ENCODE measurements around the gene CHD9. TPM values are rescaled to one million over a fixed set of nuclear protein-coding genes. Genes with fewer than 3 reads are reported as not detected.

Gene CHD9
- polyA plus RNA-seq, 2 donors = 9.2 to 11.1 TPM

DNA sequence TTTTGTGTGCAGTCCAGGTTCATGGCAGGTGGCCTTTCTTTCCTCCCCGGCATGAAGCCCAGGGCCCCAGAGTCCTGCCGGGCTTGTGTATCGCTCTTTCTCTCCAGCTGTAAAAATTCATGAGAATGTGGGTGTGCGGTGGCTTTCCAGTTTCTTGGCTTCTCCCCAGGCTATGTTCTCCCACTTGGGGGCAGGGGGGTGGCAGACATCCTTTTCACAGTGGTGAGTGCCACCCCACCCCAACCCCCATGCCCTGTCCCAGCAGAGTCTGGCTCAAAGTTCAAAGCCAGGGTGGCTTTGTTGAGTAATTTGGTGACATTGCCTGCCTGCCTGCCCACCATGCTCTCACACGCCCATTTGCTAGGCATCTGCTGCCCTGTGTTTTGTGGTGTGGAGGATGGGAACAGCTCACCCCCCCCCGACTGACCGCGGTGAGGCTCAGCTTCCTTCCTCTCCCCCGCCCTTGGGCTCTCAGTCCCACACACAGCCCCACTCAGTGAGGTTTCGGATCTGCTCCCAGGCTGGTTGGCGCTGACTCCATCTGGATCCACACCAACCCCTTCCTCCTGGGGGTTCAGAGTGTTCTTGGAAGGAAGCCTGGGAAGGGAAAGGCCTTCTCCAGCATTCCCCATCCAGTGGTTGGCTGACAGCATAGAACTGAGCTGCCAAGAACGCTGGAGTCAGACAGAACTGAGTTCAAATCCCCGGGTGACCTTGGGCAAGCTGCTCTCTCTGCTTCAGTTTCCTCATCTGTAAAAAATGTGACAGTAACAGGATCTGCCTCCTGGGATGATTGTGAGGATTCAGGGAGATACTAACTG lies 36.0 kb downstream of the CHD9 start:
- Histone ChIP-seq H3K4me3 (ENCODE audit: low read depth in 1 of 2, low read length in 2 of 2) (no peak overlapping the region), H3K4me1 (ENCODE audit: control insufficient read depth in 2 of 2, insufficient read depth in 2 of 2, low read length in 1 of 2) (peaks cover 9 to 37% of the 10 kb centered on the region in 2 donors), H3K36me3 (ENCODE audit: control insufficient read depth in 2 of 2, insufficient read depth in 2 of 2, low read length in 1 of 2) (no peaks in the 10 kb centered on the region), H3K9me3 (ENCODE audit: control insufficient read depth in 2 of 2, insufficient read depth in 1 of 2, low read depth in 1 of 2, low read length in 1 of 2) (no peaks in the 10 kb centered on the region), H3K27me3 (ENCODE audit: control insufficient read depth in 1 of 2, insufficient read depth in 2 of 2, low read length in 2 of 2) (no peaks in the 10 kb centered on the region), H3K27ac (ENCODE audit: low read depth in 2 of 2, low read length in 1 of 2) (peak overlapping the region; percentile 67 to 91)
- WGBS, 2 donors = 7 to 27% methylated on average over 13 of the region's 13 CpGs

DNA sequence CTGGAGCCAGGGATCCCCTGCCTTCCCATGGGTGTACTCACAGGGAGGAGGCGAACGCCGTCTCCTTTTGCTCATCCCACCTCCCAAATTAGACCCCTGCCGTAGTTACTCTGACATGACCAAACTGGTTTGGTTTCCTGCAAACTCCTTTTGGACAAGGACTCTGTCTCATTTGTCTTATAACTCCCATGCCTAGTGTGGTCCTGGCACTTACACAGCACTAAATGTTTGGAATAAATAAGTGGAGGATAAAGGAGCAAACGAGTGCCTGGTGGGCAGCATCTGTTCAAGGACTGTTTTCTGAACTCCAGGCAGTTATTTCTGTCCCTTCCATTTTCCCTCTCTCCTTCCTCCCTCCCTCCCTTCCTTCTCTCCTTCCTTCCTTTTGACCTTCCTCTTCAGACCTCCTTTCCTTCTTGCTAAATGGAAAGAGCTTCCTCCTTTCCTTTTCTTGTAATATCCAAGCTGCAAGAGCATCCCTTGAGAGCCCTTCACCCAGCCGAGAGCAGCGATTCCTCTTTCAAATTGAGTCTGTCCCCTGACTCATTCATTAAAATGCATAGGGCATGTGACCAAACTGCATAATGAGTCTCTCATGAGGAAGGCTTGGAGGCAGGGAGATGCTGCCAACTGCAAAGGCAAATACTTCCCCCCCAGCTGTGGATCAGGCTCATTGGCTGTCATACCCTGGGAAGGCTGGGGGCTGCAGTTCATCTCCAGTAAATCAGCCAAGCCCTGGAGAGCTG lies 36.8 kb downstream of the CHD9 start:
- WGBS, 2 donors = 20 to 41% methylated on average over 7 of the region's 7 CpGs
- Histone ChIP-seq H3K27me3 (ENCODE audit: control insufficient read depth in 1 of 2, insufficient read depth in 2 of 2, low read length in 2 of 2) (no peaks in the 10 kb centered on the region), H3K27ac (ENCODE audit: low read depth in 2 of 2, low read length in 1 of 2) (peak overlapping the region; percentile 67 to 91), H3K9me3 (ENCODE audit: control insufficient read depth in 2 of 2, insufficient read depth in 1 of 2, low read depth in 1 of 2, low read length in 1 of 2) (no peaks in the 10 kb centered on the region), H3K4me1 (ENCODE audit: control insufficient read depth in 2 of 2, insufficient read depth in 2 of 2, low read length in 1 of 2) (peaks cover 4 to 33% of the 10 kb centered on the region in 2 donors), H3K36me3 (ENCODE audit: control insufficient read depth in 2 of 2, insufficient read depth in 2 of 2, low read length in 1 of 2) (no peaks in the 10 kb centered on the region), H3K4me3 (ENCODE audit: low read depth in 1 of 2, low read length in 2 of 2) (no peak overlapping the region)

DNA sequence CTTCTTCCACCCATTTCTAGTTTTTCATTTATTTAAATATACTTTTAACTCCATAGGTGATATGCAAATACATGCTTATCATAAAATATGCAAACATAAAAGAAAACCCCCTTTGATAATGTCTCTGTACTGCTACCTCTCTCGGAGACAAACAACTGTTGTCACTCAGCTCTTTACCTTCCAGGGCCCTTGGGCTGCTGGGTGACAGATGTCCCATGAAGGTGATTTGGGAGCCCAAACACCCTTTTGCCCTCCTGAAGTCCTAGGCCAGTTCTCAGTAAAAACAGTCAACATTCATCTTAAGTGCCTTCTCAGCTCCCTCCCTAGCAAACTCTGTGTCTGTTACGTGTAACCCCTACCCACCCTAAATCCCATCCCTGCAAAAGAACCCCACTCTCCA lies 37.5 kb downstream of the CHD9 start:
- H3K4me3 ChIP-seq (ENCODE audit: low read depth in 1 of 2, low read length in 2 of 2) = no peak overlapping the region
- no peaks in the 10 kb centered on the region for H3K27me3 ChIP-seq (ENCODE audit: control insufficient read depth in 1 of 2, insufficient read depth in 2 of 2, low read length in 2 of 2)
- WGBS, 2 donors = 80 to 94% methylated on average over 2 of the region's 2 CpGs
- H3K9me3 ChIP-seq (ENCODE audit: control insufficient read depth in 2 of 2, insufficient read depth in 1 of 2, low read depth in 1 of 2, low read length in 1 of 2) = no peaks in the 10 kb centered on the region
- H3K4me1 ChIP-seq (ENCODE audit: control insufficient read depth in 2 of 2, insufficient read depth in 2 of 2, low read length in 1 of 2) = peaks cover 4 to 33% of the 10 kb centered on the region in 2 donors
- no peaks in the 10 kb centered on the region for H3K36me3 ChIP-seq (ENCODE audit: control insufficient read depth in 2 of 2, insufficient read depth in 2 of 2, low read length in 1 of 2)
- peak overlapping the region in 1 of 2 donors; percentile 40 for H3K27ac ChIP-seq (ENCODE audit: low read depth in 2 of 2, low read length in 1 of 2)

- H3K27ac ChIP-seq (ENCODE audit: low read depth in 2 of 2, low read length in 1 of 2) = peak overlapping the region; percentile 91 to 94
- H3K36me3 ChIP-seq (ENCODE audit: control insufficient read depth in 2 of 2, insufficient read depth in 2 of 2, low read length in 1 of 2) = no peaks in the 10 kb centered on the region
- no peaks in the 10 kb centered on the region for H3K27me3 ChIP-seq (ENCODE audit: control insufficient read depth in 1 of 2, insufficient read depth in 2 of 2, low read length in 2 of 2)
- no peaks in the 10 kb centered on the region for H3K9me3 ChIP-seq (ENCODE audit: control insufficient read depth in 2 of 2, insufficient read depth in 1 of 2, low read depth in 1 of 2, low read length in 1 of 2)
- H3K4me1 ChIP-seq (ENCODE audit: control insufficient read depth in 2 of 2, insufficient read depth in 2 of 2, low read length in 1 of 2) = peaks cover 4 to 33% of the 10 kb centered on the region in 2 donors
- H3K4me3 ChIP-seq (ENCODE audit: low read depth in 1 of 2, low read length in 2 of 2) = no peak overlapping the region
- 82 to 89% methylated on average over 5 of the region's 5 CpGs for WGBS, 2 donors
Measured at GRCh38 chr16:53093162-53093744, 38.5 kb downstream of the CHD9 start.

DNA sequence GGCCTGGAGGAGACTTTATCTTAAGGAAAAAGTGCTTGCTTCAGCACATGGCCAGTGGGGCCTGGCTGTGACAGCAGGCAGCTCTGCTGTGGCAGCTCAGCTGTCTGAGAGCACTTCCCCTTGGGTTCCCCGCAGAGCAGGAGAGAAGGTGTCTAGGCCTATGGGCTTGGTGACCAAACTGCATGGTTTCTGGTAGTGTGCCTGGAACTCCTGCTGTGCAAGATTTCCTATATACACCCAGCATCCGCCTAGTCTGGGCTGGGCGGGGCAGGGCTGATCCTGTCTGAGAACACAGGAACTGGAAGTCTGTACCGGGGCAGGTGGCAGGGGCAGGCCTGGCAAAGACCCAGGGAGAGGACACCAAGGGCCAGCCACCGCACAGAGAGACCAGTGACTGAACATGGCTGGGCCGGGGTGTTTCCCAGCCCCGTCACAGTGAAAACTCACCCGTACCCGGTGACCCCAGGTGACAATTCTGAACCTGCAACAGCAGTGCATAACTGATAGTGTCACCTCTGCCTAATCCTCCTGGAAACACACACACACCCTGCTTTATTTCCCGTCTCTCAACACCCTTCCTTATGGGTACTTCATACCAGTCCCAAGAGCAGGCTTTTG lies 39.3 kb downstream of the CHD9 start:
- H3K4me1 ChIP-seq (ENCODE audit: control insufficient read depth in 2 of 2, insufficient read depth in 2 of 2, low read length in 1 of 2) = peaks cover 4 to 37% of the 10 kb centered on the region in 2 donors
- WGBS, 2 donors = 28 to 36% methylated on average over 10 of the region's 10 CpGs
- no peaks in the 10 kb centered on the region for H3K36me3 ChIP-seq (ENCODE audit: control insufficient read depth in 2 of 2, insufficient read depth in 2 of 2, low read length in 1 of 2)
- H3K27ac ChIP-seq (ENCODE audit: low read depth in 2 of 2, low read length in 1 of 2) = peak overlapping the region; percentile 91 to 94
- no peaks in the 10 kb centered on the region for H3K27me3 ChIP-seq (ENCODE audit: control insufficient read depth in 1 of 2, insufficient read depth in 2 of 2, low read length in 2 of 2)
- no peaks in the 10 kb centered on the region for H3K9me3 ChIP-seq (ENCODE audit: control insufficient read depth in 2 of 2, insufficient read depth in 1 of 2, low read depth in 1 of 2, low read length in 1 of 2)
- H3K4me3 ChIP-seq (ENCODE audit: low read depth in 1 of 2, low read length in 2 of 2) = peak overlapping the region in 1 of 2 donors; percentile 2

GRCh38 chr16:53097190-53097589 lies 42.4 kb downstream of the CHD9 start:
- no peaks in the 10 kb centered on the region for H3K36me3 ChIP-seq (ENCODE audit: control insufficient read depth in 2 of 2, insufficient read depth in 2 of 2, low read length in 1 of 2)
- no peaks in the 10 kb centered on the region for H3K9me3 ChIP-seq (ENCODE audit: control insufficient read depth in 2 of 2, insufficient read depth in 1 of 2, low read depth in 1 of 2, low read length in 1 of 2)
- H3K27ac ChIP-seq (ENCODE audit: low read depth in 2 of 2, low read length in 1 of 2) = peak overlapping the region in 1 of 2 donors; percentile 33
- WGBS, 2 donors = 76 to 96% methylated on average over 4 of the region's 4 CpGs
- no peaks in the 10 kb centered on the region for H3K27me3 ChIP-seq (ENCODE audit: control insufficient read depth in 1 of 2, insufficient read depth in 2 of 2, low read length in 2 of 2)
- H3K4me3 ChIP-seq (ENCODE audit: low read depth in 1 of 2, low read length in 2 of 2) = no peak overlapping the region
- peaks cover 4 to 21% of the 10 kb centered on the region in 2 donors for H3K4me1 ChIP-seq (ENCODE audit: control insufficient read depth in 2 of 2, insufficient read depth in 2 of 2, low read length in 1 of 2)

DNA sequence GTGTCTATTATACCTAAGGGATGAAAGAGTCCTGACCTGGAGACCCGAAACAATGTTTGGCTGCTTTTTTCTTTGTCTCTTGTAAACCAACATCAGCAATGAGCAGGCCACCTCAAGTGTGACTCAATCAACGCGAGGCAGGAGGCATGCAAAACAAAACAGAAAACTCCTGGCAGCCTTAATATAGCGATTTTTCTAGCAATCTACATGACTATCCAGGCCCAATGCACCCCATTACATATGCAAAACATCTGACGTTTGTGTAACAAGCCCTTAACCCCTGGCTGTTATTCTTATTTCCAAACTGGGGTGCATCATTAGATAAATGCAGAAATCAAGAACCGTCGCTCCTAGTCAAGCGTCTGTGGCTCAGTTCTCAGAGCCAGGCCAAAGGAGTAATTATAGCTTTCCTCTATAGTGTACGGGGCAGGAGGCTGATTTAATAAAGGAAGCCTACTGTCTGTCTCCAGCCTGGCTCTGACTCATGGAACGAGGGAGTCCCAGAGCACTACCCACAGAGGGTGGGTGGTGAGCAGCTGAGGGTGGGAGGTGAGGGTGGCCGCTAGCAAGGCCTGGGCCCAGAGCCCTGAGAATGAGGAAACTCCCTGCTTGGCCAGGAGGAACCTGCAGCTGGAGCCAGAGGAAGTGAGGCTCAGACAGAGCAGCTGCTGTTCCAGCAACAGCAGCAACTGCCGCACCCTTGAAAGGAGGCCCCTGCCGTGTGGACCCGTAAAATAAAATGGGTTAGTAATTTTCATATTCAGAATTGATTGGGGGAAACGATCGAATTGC lies 43.9 kb downstream of the CHD9 start:
- H3K4me3 ChIP-seq (ENCODE audit: low read depth in 1 of 2, low read length in 2 of 2) = peak overlapping the region in 1 of 2 donors; percentile 30

GRCh38 chr16:53099318-53100130 lies 44.7 kb downstream of the CHD9 start:
- H3K4me3 ChIP-seq (ENCODE audit: low read depth in 1 of 2, low read length in 2 of 2) = peak overlapping the region; percentile 30 to 50
- H3K27me3 ChIP-seq (ENCODE audit: control insufficient read depth in 1 of 2, insufficient read depth in 2 of 2, low read length in 2 of 2) = no peaks in the 10 kb centered on the region
- H3K9me3 ChIP-seq (ENCODE audit: control insufficient read depth in 2 of 2, insufficient read depth in 1 of 2, low read depth in 1 of 2, low read length in 1 of 2) = no peaks in the 10 kb centered on the region
- H3K4me1 ChIP-seq (ENCODE audit: control insufficient read depth in 2 of 2, insufficient read depth in 2 of 2, low read length in 1 of 2) = peaks cover 0 to 9% of the 10 kb centered on the region in 2 donors
- H3K36me3 ChIP-seq (ENCODE audit: control insufficient read depth in 2 of 2, insufficient read depth in 2 of 2, low read length in 1 of 2) = no peaks in the 10 kb centered on the region
- peak overlapping the region; percentile 93 to 94 for H3K27ac ChIP-seq (ENCODE audit: low read depth in 2 of 2, low read length in 1 of 2)
- WGBS, 2 donors = 1% methylated on average over 25 to 26 of the region's 26 CpGs

More for the DNA sequence above, 43.9 kb downstream of the CHD9 start:
- Histone ChIP-seq H3K36me3 (ENCODE audit: control insufficient read depth in 2 of 2, insufficient read depth in 2 of 2, low read length in 1 of 2) (no peaks in the 10 kb centered on the region), H3K27ac (ENCODE audit: low read depth in 2 of 2, low read length in 1 of 2) (peak overlapping the region; percentile 93 to 94), H3K9me3 (ENCODE audit: control insufficient read depth in 2 of 2, insufficient read depth in 1 of 2, low read depth in 1 of 2, low read length in 1 of 2) (no peaks in the 10 kb centered on the region), H3K4me1 (ENCODE audit: control insufficient read depth in 2 of 2, insufficient read depth in 2 of 2, low read length in 1 of 2) (peaks cover 3 to 16% of the 10 kb centered on the region in 2 donors), H3K27me3 (ENCODE audit: control insufficient read depth in 1 of 2, insufficient read depth in 2 of 2, low read length in 2 of 2) (no peaks in the 10 kb centered on the region)
- WGBS, 2 donors = 9 to 24% methylated on average over 16 of the region's 16 CpGs
